ENCODE results near the gene PIGN. TPM values are rescaled to one million over a fixed set of nuclear protein-coding genes. Genes with fewer than 3 reads are reported as not detected.

PIGN gene
- total RNA-seq, 4 donors from 2014 or later, result 10.6 to 16.9 (median 12.4) TPM

DNA sequence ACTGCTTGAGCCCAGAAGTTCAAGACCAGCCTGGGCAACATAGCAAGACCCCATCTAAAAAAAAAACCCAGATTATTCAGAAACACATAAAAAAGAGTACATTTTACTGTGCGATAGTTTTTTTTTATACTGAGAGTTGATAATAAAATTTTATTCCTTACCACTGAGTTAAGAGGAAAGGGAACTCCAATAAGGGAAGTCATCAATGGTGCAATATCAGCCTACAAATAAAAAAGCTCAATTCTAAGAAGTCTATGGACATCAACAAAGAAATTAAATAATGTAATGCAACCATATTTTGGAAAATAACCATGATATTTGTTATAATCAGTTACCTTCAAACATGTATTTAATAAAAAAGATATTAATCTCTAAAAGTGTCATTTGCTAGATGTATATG lies 46.6 kb downstream of the PIGN start:
- DNase-seq (ENCODE audit: extremely low spot score), result no peak
- no peak for TF ChIP-seq EP300 (IDR thresholded peaks at IDR 0.05)
- TF ChIP-seq, protein P1, sequence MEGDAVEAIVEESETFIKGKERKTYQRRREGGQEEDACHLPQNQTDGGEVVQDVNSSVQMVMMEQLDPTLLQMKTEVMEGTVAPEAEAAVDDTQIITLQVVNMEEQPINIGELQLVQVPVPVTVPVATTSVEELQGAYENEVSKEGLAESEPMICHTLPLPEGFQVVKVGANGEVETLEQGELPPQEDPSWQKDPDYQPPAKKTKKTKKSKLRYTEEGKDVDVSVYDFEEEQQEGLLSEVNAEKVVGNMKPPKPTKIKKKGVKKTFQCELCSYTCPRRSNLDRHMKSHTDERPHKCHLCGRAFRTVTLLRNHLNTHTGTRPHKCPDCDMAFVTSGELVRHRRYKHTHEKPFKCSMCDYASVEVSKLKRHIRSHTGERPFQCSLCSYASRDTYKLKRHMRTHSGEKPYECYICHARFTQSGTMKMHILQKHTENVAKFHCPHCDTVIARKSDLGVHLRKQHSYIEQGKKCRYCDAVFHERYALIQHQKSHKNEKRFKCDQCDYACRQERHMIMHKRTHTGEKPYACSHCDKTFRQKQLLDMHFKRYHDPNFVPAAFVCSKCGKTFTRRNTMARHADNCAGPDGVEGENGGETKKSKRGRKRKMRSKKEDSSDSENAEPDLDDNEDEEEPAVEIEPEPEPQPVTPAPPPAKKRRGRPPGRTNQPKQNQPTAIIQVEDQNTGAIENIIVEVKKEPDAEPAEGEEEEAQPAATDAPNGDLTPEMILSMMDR (IDR thresholded peaks at IDR 0.05), result no peak
- TF ChIP-seq POLR2AphosphoS5 (IDR thresholded peaks at IDR 0.05), result no peak
- no peak for TF ChIP-seq POLR2A (IDR thresholded peaks at IDR 0.05; ENCODE audit: low read depth)
- Histone ChIP-seq H3K4me3 (no peak overlapping the region), H3K4me1 (no peaks in the 10 kb centered on the region), H3K36me3 (peaks cover 0 to 48% (median 28%) of the 10 kb centered on the region in 4 donors), H3K27me3 (no peaks in the 10 kb centered on the region), H3K27ac (replicated peaks in 1 of 4) (no peak overlapping the region), H3K9me3 (no peaks in the 10 kb centered on the region)
- 95% methylated on average over 1 of the region's 1 CpG for WGBS
- intact Hi-C loops (cut with DNase I), result no loop called here

DNA sequence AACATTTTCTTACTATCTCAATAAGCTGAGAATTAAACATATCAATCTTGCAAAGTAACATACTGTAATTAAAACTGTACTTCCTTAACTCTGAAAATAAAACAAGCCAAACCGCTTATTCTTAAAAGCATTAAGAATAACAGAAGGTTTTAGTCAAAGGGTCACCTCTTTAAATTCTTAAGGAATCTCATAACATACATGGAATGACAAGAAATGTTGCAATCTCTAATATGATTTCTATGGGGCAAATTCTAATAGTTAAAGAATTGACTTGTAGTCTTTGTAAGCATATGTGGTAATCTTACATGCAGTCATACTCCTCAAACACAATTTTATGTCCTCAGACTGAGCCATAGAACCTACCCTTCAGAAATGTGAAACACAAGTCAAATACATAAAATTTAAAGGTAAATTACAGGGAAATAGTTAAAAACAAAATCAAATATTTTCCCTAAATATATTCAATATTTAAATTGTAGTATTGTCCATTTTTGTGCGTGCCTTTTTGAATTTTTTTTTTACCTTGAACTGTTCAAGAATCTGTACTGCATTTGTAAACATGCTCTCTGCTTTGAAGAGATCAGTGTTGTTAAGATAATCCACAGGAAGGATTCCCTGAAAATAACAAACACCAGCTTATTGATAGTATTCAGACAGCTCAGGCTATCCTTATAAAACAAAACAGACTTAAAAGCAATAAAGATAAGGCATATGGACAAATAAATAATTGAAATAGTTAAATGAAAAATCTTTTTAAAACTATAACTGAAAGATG lies 48.2 kb downstream of the PIGN start:
- 42% methylated on average over 2 of the region's 2 CpGs for WGBS
- no peak overlapping the region for H3K27ac ChIP-seq (replicated peaks in 1 of 4)
- no peaks in the 10 kb centered on the region for H3K9me3 ChIP-seq
- intact Hi-C loops (cut with DNase I), result loop anchor here (10.0 kb wide), 1 partner anchor 554 kb away; no protein-coding TSS in a partner anchor
- H3K27me3 ChIP-seq, result no peaks in the 10 kb centered on the region
- no peak for DNase-seq (ENCODE audit: extremely low spot score)
- peaks cover 0 to 44% (median 20%) of the 10 kb centered on the region in 4 donors for H3K36me3 ChIP-seq
- no peaks in the 10 kb centered on the region for H3K4me1 ChIP-seq
- no peak overlapping the region for H3K4me3 ChIP-seq
- TF ChIP-seq POLR2AphosphoS5 (IDR thresholded peaks at IDR 0.05), result no peak
- no peak for TF ChIP-seq POLR2A (IDR thresholded peaks at IDR 0.05; ENCODE audit: low read depth)
- TF ChIP-seq EP300 (IDR thresholded peaks at IDR 0.05), result no peak
- TF ChIP-seq, protein P1 (IDR thresholded peaks at IDR 0.05), result no peak

DNA sequence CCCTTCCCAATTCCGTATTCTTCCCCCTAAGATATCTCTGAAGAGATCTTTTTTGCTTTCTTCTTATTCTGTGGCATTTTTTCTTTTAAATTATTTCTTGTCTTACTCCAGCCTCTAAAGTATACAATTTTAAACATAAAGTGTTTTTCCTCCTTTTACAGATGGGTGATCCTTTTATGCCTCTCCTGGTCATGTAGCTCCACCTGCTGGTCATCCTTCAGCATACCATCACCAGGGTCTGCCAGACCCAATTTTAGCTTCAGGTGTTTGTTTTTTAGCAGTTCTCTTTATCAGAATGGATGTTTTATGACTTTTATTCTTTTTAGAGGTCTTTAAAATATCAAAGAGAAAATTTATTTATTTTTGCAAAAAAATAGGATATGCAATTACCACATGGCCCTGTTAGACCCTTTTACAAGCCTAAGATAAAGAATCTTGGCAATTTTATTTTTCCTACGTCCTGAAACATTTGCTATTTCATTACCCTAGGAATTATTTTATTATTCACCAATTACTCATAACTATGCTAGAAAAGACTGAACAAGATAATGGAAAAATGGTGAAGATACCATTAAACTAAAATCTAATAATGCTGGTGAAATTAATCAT lies 55.5 kb downstream of the PIGN start:
- TF ChIP-seq EP300 (IDR thresholded peaks at IDR 0.05) (no peak), POLR2AphosphoS5 (IDR thresholded peaks at IDR 0.05) (no peak), POLR2A (IDR thresholded peaks at IDR 0.05; ENCODE audit: low read depth) (no peak)
- TF ChIP-seq, protein P1 (IDR thresholded peaks at IDR 0.05), result peak; percentile 79 to 94 (median 87)
- Histone ChIP-seq H3K27ac (replicated peaks in 1 of 4) (no peak overlapping the region), H3K27me3 (no peaks in the 10 kb centered on the region), H3K9me3 (no peaks in the 10 kb centered on the region), H3K4me3 (no peak overlapping the region), H3K36me3 (peaks cover 0 to 8% (median 1%) of the 10 kb centered on the region in 4 donors), H3K4me1 (no peaks in the 10 kb centered on the region)
- no peak for DNase-seq (ENCODE audit: extremely low spot score)
- intact Hi-C loops (cut with DNase I), result loop anchor here (5.0 to 10.0 kb wide), 3 partner anchors 494 to 579 kb away; no protein-coding TSS in a partner anchor
- 83% methylated on average over 2 of the region's 2 CpGs for WGBS

DNA sequence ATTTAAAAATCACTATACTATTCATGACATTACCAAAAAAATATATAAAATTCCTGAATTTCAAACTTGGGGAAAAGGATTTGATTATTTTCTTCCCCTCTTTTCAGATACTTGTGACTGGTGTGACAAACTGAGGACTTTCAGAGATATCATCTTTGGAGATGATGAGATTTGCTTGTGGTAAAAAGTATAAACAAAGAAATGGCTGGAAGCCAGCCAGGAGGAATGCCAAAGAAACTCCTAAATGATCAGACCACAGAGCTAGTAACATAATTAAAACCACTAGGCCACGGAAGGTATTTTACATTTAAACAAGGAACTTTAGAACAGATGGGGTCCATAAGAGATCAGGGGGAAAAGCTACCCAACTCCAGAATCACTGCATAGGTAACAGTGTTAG lies 58.7 kb downstream of the PIGN start:
- TF ChIP-seq POLR2A (IDR thresholded peaks at IDR 0.05; ENCODE audit: low read depth) (no peak), POLR2AphosphoS5 (IDR thresholded peaks at IDR 0.05) (no peak), EP300 (IDR thresholded peaks at IDR 0.05) (no peak)
- TF ChIP-seq, protein P1 (IDR thresholded peaks at IDR 0.05), result no peak
- Histone ChIP-seq H3K9me3 (no peaks in the 10 kb centered on the region), H3K4me3 (no peak overlapping the region), H3K27ac (replicated peaks in 1 of 4) (no peak overlapping the region), H3K4me1 (no peaks in the 10 kb centered on the region), H3K36me3 (no peaks in the 10 kb centered on the region), H3K27me3 (no peaks in the 10 kb centered on the region)
- no peak for DNase-seq (ENCODE audit: extremely low spot score)
- WGBS, result 33% methylated on average over 1 of the region's 1 CpG
- intact Hi-C loops (cut with DNase I), result loop anchor here (10.0 kb wide), 1 partner anchor 223 kb away; no protein-coding TSS in a partner anchor

Data from esophagus muscularis mucosa (tissue), 4 donors.